GM10266 (cell line): ENCODE data around the gene MLPH.

Experiments used
- DNase-seq: peaks from one replicate; pipeline ENCODE4 v3.0.0; 2012; ENCODE audit errors: extremely low spot score
- CTCF ChIP-seq: IDR thresholded peaks from 2 replicates; pipeline ENCODE4 v1.5.1; 2012; ENCODE audit warnings: mild to moderate bottlenecking, low read depth; ENCODE audit not compliant: control insufficient read depth, insufficient read depth; ENCODE audit errors: missing control alignments

Gene MLPH

GRCh38 chr2:237494066-237494465 is 7.0 kb downstream of the MLPH start:
- TF ChIP-seq CTCF, result no peak
- no peak for DNase-seq

GRCh38 chr2:237495521-237496117 is 8.6 kb downstream of the MLPH start:
- no peak for TF ChIP-seq CTCF

GRCh38 chr2:237496428-237496827 is 9.4 kb downstream of the MLPH start:
- no peak for DNase-seq
- TF ChIP-seq CTCF, result no peak

More at GRCh38 chr2:237495521-237496117, 8.6 kb downstream of the MLPH start:
- no peak for DNase-seq

DNA sequence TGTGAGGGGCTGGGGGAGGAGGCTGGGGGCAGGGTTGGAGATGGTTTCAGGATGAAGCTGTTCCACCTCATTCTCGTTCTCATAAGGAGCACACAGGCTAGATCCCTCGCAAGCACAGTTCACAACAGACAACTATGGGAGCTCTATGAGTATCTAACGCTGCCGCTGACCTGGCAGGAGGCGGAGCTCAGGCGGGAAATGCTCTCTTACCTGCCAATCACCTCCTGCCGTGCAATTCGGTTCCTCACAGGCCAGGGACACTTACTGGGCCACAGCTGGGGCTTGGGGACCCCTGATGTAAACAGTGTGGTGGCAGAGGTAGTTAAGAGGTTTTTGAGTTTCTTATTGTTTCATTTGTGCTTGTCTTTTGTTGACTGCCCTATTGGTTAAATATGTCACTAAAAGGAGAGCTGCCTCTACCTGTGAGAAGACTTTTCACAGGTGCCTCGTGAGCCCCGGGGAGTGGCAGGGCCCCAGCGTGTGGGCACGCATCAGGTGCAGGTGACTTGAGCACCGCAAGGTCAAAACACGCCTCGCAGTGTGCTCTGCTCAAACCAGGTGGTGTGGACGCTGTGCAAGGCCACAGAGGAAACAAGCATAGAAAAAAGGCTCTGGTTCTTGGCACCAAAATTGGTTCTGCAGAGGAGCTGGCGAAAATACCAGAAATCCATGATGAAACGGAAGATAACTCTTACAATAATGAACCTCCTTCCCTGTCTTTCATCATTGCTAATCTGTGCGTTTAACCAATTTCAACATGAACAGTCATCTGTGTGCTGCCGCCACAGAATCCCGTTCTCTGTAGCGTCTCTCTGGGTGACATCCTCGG is 10.2 kb downstream of the MLPH start:
- TF ChIP-seq CTCF, result no peak

GRCh38 chr2:237497838-237498186 is 10.8 kb downstream of the MLPH start:
- TF ChIP-seq CTCF, result no peak
- DNase-seq, result no peak

More for the DNA sequence above, 10.2 kb downstream of the MLPH start:
- DNase-seq, result no peak

DNA sequence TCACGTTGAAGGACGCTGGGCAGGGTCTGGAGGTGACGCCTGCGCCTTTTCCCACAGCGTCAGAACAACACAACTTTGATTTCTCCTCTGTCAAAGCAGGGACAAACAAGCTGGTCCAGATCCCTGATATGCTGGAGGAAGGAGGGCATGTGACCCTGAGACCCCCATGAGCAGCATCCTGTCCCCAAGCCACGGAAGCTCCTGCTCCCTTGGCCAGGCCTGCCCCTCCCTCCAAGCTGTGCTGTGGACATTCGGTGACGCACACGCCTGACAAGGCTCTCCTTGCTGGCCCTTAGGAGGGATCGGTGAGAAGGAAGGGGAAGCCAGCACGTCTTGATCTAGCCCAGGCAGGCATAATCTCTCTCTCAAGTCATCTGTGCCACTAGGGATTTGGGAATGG is 11.3 kb downstream of the MLPH start:
- no peak for DNase-seq
- no peak for TF ChIP-seq CTCF
